HG02571 (cell line): ENCODE results near the gene SESN1.
"Not testable (repeated sequence)": the region's sequence is repeated elsewhere in the genome, so short reads cannot be mapped to it uniquely, and the experiment has no call there.

Experiments
- ATAC-seq: cut with Tn5 transposase; IDR thresholded peaks from one replicate; pipeline ENCODE4 v1.9.1; 2021; ENCODE audit warnings: mild to moderate bottlenecking, moderate library complexity; ENCODE audit not compliant: unreplicated experiment

The SESN1 gene

DNA sequence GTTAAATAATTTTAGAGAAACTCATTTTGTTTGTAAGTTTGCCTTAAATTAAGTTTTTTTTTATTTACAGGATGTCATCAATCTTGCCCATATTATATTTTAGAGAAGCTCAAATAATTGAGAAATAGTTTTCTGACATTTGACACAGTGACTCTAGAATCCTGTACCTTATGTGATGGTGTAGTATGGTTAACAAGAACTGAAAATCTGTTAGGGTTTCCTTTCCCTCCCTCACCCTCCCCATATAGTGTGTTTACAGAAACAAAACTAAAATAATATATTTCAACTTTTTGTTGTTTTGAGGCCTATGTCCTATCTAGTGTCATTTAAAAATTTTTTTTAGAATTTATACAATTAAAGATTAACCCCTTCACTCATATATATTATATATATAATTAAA lies 91.8 kb downstream of the SESN1 start:
- ATAC-seq, result no peak

GRCh38 chr6:109002051-109002697 lies 92.5 kb downstream of the SESN1 start:
- ATAC-seq, result no peak

DNA sequence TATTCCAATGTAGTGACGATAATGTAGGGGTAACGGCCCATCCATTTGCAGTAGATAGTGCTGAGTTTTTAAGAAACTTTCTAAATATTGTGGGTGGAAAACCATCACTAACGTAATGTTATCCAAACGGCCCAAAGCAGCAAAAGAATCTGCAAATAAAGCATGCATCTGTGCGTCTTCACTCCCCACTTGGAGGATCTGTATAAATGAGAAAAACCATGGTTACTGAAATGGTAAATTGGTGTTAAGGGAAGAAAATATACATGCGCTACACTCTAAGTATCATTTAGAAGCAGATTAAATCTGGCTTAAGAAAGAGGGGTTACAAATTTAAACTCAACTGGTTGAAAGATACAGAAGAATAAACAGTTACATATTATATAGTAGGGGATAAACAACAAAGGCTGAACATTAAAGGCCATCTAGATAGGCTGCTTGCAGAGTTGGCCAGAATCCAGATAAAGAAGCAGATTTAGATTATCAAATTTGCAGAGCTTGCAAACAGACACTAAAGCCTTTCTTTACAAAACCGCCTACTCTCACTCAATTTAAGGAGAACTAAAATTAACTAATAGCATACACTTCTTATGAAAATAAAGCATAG lies 93.3 kb downstream of the SESN1 start:
- no peak for ATAC-seq

GRCh38 chr6:109000289-109000688 lies 94.4 kb downstream of the SESN1 start:
- ATAC-seq, result no peak

GRCh38 chr6:108999428-108999827 lies 95.2 kb downstream of the SESN1 start:
- ATAC-seq, result no peak

DNA sequence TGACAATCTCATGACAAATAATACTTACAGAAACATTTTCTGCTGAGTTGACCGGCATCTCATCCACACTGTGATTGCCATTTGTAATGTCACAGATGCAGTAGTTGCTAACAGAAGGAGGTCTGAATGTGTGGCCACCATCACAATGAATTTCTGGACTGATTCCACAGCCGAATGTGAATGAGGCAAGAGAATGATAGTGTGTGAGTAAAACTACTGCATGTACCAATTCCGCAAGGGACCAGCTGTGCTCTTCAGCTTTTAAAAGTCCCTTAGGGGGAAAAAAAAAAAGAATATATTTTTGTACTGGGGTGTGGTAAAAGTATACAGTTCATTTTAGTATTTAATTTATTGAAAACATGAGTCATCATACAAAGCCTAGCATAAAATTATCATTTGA lies 96.2 kb downstream of the SESN1 start:
- no peak for ATAC-seq

GRCh38 chr6:108996208-108996607 lies 98.4 kb downstream of the SESN1 start:
- no peak for ATAC-seq

- no peak for ATAC-seq
Measured at GRCh38 chr6:108995296-108995695, 99.3 kb downstream of the SESN1 start.

- ATAC-seq, result no peak
Measured at GRCh38 chr6:108993876-108994275, 100.8 kb downstream of the SESN1 start.

- no peak for ATAC-seq
Measured at GRCh38 chr6:108989700-108990099, 104.9 kb downstream of the SESN1 start.

DNA sequence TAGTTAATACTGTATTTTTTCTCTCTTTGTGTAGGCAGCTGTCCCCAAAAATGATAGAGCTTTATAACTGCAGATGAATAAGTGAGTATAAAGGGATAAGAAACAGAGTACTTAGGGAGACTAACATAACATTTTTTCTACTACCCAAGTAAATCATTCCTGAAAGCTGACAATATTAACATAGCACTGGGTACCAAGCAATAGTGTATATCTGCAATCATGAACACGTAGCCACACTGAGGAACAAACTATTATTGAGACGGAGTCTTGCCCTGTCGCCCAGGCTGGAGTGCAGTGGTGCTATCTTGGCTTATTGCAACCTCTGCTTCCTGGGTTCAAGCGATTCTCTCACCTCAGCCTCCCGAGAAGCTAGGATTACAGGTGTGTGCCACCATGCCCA lies 105.9 kb downstream of the SESN1 start:
- no peak for ATAC-seq

GRCh38 chr6:108988296-108988695 lies 106.3 kb downstream of the SESN1 start:
- no peak for ATAC-seq

DNA sequence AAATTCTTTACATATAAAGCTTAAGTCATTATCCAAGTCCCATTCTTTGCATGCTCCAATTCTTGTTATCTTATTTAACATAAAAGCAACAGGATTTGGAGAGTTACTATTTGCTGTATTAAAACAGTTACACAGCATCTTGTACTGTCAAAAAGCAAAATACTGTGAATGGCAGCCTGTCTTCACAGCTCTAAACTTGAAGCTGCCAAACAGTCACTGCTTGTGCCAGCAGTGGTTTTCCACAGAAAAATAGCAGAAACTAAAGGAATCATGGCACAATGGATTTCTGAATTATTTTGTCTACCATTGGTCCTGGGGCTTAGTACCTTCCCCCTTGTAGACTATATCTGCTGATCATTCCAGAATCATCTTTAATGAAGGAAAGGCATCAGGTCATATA lies 107.5 kb downstream of the SESN1 start:
- ATAC-seq, result no peak

DNA sequence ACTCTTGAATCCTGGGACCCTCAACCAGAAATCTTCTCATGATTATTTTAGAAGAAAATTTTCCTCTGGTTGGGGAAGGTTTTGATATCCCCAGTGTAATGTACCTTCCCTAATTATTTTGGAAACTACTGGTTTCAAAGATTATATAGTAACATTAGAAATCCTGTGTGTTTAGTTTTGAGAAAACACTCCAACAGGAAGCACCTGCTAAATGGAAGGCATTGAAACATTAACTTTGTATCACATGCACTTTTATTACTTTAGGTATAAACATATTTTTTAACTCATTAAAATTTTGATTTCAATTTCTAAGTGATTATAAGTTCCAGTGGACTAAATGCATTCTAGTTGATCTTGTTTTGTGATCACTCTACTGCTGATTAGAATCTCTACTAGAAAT lies 109.3 kb downstream of the SESN1 start:
- no peak for ATAC-seq

DNA sequence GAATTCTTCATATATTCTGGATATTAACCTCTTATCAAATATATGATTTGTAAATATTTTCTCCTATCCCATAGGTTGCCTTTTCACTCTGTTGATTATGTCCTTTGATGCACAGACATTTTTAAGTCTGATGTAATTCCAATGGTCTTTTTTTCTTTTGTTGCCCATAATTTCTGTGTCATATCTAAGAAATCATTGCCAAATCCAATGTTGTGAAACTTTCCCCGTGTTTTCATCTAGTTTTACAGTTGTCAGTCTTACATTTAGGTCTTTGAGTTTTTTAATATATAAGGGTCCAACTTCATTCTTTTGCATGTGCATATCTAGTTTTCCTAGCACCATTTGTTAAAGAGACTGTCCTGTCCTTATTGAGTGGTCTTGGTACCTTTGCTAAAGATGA lies 111.5 kb downstream of the SESN1 start:
- ATAC-seq, result no peak

- no peak for ATAC-seq
Measured at GRCh38 chr6:108982154-108983113, 112.2 kb downstream of the SESN1 start.

GRCh38 chr6:108978638-108979037 lies 116.0 kb downstream of the SESN1 start:
- ATAC-seq, result not testable (repeated sequence)

DNA sequence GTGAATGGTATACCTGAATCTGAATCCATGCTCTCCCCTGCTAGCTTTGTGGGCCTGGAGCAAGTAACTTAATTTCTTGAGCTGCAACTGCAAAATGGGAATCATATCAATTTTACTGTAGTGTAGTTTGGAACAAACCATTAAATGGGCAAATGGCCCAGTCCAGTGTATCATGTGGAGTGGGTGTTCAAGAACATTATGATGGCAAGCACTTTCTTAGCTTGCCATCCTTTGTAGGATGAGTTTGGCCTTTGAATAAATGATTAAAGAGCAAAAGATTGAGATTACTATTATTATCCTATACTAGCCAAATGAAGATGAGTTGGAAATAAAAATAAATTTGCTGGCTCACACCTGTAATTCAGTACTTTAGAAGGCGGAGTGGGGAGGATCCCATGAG lies 120.4 kb downstream of the SESN1 start:
- ATAC-seq, result no peak

- ATAC-seq, result no peak
Measured at GRCh38 chr6:108969776-108970175, 124.9 kb downstream of the SESN1 start.

- ATAC-seq, result no peak
Measured at GRCh38 chr6:108968325-108969316, 126.0 kb downstream of the SESN1 start.
